Colonic mucosa (tissue), 4 donors: ENCODE measurements around the gene IGLL5. TPM values are rescaled to one million over a fixed set of nuclear protein-coding genes. Genes with fewer than 3 reads are reported as not detected.
"Not testable (repeated sequence)": the region's sequence is repeated elsewhere in the genome, so short reads cannot be mapped to it uniquely, and the experiment has no call there.

ENCODE experiments used
- DNase-seq: peaks from one replicate; pipeline ENCODE4 v3.0.0-alpha.2; 2020
- H3K27ac ChIP-seq: fragments of 200-600 bp; one replicate; pipeline ENCODE4 v1.8.0; 2021
- H3K27me3 ChIP-seq: fragments of 200-600 bp; one replicate; pipeline ENCODE4 v1.8.0; 2021
- H3K36me3 ChIP-seq: fragments of 200-600 bp; one replicate; pipeline ENCODE4 v1.8.0; 2021
- H3K4me1 ChIP-seq: fragments of 200-600 bp; one replicate; pipeline ENCODE4 v1.8.0; 2021; ENCODE audit warnings: mild to moderate bottlenecking
- H3K4me3 ChIP-seq: fragments of 200-600 bp; one replicate; pipeline ENCODE4 v1.8.0; 2021
- H3K9ac ChIP-seq, 2 donors: one replicate each; pipeline ENCODE4 v1.7.0; 2013; ENCODE audit warnings: control low read depth in 2 of 2, low read depth in 2 of 2, low read length in 2 of 2
- H3K9me3 ChIP-seq: fragments of 200-600 bp; one replicate; pipeline ENCODE4 v1.8.0; 2021
- intact Hi-C: fragments of 100-400 bp; cut with DNase I; formaldehyde crosslinking; loops from one replicate; pipeline ENCODE4 v1.14.1; 2022
- total RNA-seq, 2 donors: library from RNA; stranded (reverse); fragmentation: NEBNext Ultra II Directional in 1 of 2; extraction: Animal tissue kit (Norgen Biotek cat#: 25700) in 1 of 2; gene quantifications; one replicate each; pipeline ENCODE4 v1.2.1, GENCODE V29; 2021
- TF ChIP-seq, protein P1 (sequence below): fragments of 200-600 bp; IDR thresholded peaks from one replicate; pipeline ENCODE4 v1.8.0; 2022; ENCODE audit warnings: antibody characterized with exemption, mild to moderate bottlenecking
- donor health status: healthy.
- donor health status: DM: no; HTN: no; CAD: no.
- donor health status: DM: no; HTN: no; CAD: no.

Gene IGLL5
- total RNA-seq, 2 donors from 2014 or later: 18.8 to 29.2 TPM

- Histone ChIP-seq H3K9me3 (no peaks in the 10 kb centered on the region), H3K27me3 (no peaks in the 10 kb centered on the region), H3K36me3 (no peaks in the 10 kb centered on the region), H3K27ac (no peak overlapping the region), H3K4me1 (no peaks in the 10 kb centered on the region), H3K4me3 (no peak overlapping the region), H3K9ac (no peak overlapping the region)
- intact Hi-C loops: no loop called here
- DNase-seq: no peak
- TF ChIP-seq, protein P1, sequence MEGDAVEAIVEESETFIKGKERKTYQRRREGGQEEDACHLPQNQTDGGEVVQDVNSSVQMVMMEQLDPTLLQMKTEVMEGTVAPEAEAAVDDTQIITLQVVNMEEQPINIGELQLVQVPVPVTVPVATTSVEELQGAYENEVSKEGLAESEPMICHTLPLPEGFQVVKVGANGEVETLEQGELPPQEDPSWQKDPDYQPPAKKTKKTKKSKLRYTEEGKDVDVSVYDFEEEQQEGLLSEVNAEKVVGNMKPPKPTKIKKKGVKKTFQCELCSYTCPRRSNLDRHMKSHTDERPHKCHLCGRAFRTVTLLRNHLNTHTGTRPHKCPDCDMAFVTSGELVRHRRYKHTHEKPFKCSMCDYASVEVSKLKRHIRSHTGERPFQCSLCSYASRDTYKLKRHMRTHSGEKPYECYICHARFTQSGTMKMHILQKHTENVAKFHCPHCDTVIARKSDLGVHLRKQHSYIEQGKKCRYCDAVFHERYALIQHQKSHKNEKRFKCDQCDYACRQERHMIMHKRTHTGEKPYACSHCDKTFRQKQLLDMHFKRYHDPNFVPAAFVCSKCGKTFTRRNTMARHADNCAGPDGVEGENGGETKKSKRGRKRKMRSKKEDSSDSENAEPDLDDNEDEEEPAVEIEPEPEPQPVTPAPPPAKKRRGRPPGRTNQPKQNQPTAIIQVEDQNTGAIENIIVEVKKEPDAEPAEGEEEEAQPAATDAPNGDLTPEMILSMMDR: no peak
These were observed 14.1 kb downstream of the IGLL5 start for GRCh38 chr22:22901578-22902218.

DNA sequence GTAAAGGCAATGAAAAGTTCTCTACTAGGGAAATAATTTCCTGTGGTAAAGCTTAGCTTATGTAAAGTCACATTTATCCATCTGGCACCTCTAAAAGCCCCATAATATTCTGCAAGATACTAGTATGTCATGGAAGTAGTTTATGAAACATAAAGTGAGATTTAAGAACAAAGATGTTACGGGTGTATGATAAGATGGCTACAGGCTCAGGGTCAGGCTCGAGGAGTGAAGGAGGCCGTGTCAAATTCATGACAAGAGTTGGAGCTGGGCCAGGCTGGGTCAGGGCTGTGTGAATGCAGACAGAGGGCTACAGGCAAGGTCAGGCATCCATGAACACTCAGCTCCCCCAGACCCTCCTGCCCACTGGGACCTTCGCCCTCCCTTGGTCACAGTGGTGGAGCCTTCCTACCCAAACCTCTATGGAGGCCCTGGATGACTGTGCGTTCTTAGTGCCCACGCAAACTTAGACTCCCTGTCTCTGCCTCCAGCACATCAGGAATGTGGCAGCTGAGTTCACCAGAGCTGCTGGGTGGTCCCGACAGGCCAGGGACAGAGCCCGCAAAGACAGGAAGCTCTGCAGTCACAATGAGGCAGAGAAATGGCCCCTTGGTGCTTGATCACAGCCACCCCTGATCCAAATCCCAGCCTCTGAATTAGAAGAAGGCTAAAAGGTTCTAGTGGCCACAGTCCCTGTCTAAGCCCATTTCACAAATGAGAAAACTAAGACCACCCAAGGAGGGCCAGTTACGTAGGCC is 14.8 kb downstream of the IGLL5 start:
- intact Hi-C loops: no loop called here
- Histone ChIP-seq H3K36me3 (no peaks in the 10 kb centered on the region), H3K9ac (no peak overlapping the region), H3K9me3 (no peaks in the 10 kb centered on the region), H3K4me3 (no peak overlapping the region), H3K4me1 (no peaks in the 10 kb centered on the region), H3K27ac (no peak overlapping the region), H3K27me3 (no peaks in the 10 kb centered on the region)
- TF ChIP-seq, protein P1: no peak
- DNase-seq: no peak

DNA sequence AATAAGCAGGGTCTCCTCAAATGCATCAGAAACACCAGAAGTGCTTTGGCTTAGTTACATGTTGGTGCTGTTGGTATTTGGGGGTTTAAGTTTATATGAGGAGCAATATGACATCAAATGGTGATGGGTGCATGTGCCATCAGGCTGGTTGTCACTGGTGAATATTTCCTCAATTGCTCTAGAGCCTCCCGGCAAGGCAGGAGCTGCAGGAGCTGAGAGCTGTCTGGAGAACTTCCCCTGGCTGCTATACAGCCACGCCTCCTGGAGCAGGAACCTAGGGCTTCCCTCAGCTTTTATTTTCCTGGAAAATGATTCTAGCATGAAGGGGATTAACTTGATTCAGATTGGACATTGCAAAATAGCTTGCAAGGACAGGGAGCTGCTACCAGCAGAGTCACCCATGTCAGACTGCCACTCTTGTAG is 15.8 kb downstream of the IGLL5 start:
- H3K27me3 ChIP-seq: no peaks in the 10 kb centered on the region
- TF ChIP-seq, protein P1: no peak
- H3K27ac ChIP-seq: no peak overlapping the region
- H3K36me3 ChIP-seq: no peaks in the 10 kb centered on the region
- H3K9ac ChIP-seq: no peak overlapping the region
- intact Hi-C loops: no loop called here
- no peak overlapping the region for H3K4me3 ChIP-seq
- no peaks in the 10 kb centered on the region for H3K9me3 ChIP-seq
- H3K4me1 ChIP-seq: no peaks in the 10 kb centered on the region
- DNase-seq: no peak

DNA sequence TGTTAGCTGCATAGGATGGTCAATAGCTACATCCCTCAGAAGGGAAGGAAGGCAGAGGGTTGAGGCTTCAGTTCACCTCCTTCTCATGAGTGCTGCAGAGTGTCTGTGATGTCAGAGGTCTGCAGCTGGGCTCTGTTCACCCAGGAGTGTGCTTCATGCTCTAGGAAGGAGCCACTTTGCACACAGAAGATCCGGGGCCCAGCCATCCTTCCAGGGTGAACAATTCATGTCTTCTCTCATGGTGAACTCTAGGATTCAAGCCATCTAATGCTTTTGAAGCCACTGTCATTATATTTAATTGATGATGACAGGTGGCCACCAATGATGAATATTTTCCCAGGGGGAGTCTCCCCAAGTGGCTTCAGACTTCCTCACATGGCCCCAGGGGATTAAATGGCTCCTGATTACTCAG is 16.2 kb downstream of the IGLL5 start:
- H3K4me1 ChIP-seq, intact Hi-C loops, H3K4me3 ChIP-seq, H3K9me3 ChIP-seq, DNase-seq, H3K27me3 ChIP-seq, H3K36me3 ChIP-seq, H3K9ac ChIP-seq, H3K27ac ChIP-seq: not testable (repeated sequence)

DNA sequence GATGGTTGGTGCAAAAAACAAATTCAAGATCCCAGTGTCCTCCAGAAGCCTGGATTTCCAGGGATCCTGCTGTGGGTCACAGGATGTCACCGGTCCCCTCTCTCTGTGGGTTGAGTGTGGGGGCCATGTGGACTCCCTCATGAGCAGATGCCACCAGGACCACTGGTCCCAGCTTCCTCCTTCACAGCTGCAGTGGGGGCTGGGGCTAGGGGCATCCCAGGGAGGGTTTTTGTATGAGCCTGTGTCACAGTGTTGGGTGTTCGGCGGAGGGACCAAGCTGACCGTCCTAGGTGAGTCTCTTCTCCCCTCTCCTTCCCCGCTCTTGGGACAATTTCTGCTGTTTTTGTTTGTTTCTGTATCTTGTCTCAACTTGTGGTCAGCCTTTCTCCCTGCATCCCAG is 17.1 kb downstream of the IGLL5 start:
- H3K9me3 ChIP-seq, H3K4me1 ChIP-seq, H3K9ac ChIP-seq, H3K27ac ChIP-seq, intact Hi-C loops, H3K4me3 ChIP-seq, DNase-seq, H3K36me3 ChIP-seq, H3K27me3 ChIP-seq: not testable (repeated sequence)

GRCh38 chr22:22906391-22906790 is 18.8 kb downstream of the IGLL5 start:
- H3K27me3 ChIP-seq, H3K27ac ChIP-seq, H3K36me3 ChIP-seq, H3K4me1 ChIP-seq, DNase-seq, H3K9me3 ChIP-seq, H3K9ac ChIP-seq, intact Hi-C loops, H3K4me3 ChIP-seq: not testable (repeated sequence)

- H3K9me3 ChIP-seq: no peaks in the 10 kb centered on the region
- no peaks in the 10 kb centered on the region for H3K4me1 ChIP-seq
- TF ChIP-seq, protein P1: no peak
- H3K9ac ChIP-seq: no peak overlapping the region
- no peak overlapping the region for H3K4me3 ChIP-seq
- no peaks in the 10 kb centered on the region for H3K36me3 ChIP-seq
- no peak overlapping the region for H3K27ac ChIP-seq
- intact Hi-C loops: no loop called here
- H3K27me3 ChIP-seq: no peaks in the 10 kb centered on the region
- no peak for DNase-seq
These were observed 19.4 kb downstream of the IGLL5 start for GRCh38 chr22:22906907-22907550.
